Adrenal gland (tissue), 12 donors: ENCODE measurements around the gene CPNE4. TPM values are rescaled to one million over a fixed set of nuclear protein-coding genes. Genes with fewer than 3 reads are reported as not detected.

Source experiments
- DNase-seq, 7 donors: peaks; one replicate each; pipeline ENCODE4 v3.0.0-alpha.2; 2019 to 2020
- H3K27ac ChIP-seq, 5 donors: fragments of 200-600 bp; sonication (generic) in 4 of 5; 1 replicate in 3 of 5; 2 replicates in 2 of 5; pipeline versions ENCODE4 v1.5.1 to v1.8.0; 2016 to 2020; ENCODE audit warnings: mild to moderate bottlenecking in 1 of 5
- H3K27me3 ChIP-seq: fragments of 200-600 bp; 2 replicates; pipeline ENCODE4 v1.8.0; 2021
- H3K36me3 ChIP-seq, 2 donors: fragments of 200-600 bp; replicated peaks in 1 of 2; 1 replicate in 1 of 2; 2 replicates in 1 of 2; pipeline versions ENCODE4 v1.5.1 to v1.8.0; 2018 to 2022
- H3K4me1 ChIP-seq, 2 donors: fragments of 200-600 bp; replicated peaks in 1 of 2; 1 replicate in 1 of 2; 2 replicates in 1 of 2; pipeline versions ENCODE4 v1.5.1 to v1.8.0; 2018 to 2021
- H3K4me3 ChIP-seq, 4 donors: fragments of 200-600 bp; sonication (generic) in 3 of 4; one replicate each; pipeline ENCODE4 v1.5.1; 2016 to 2018
- H3K9me3 ChIP-seq, 3 donors: fragments of 200-600 bp; sonication (generic) in 1 of 3; replicated peaks in 1 of 3; 1 replicate in 2 of 3; 2 replicates in 1 of 3; pipeline versions ENCODE4 v1.5.1 to v1.8.0; 2016 to 2021
- CTCF ChIP-seq, 6 experiments: fragments of 450-650 bp in 4 of 6; fragments of 200-600 bp in 2 of 6; sonication (generic) in 1 of 6; IDR thresholded peaks; 1 replicate in 5 of 6; 2 replicates in 1 of 6; pipeline versions ENCODE4 v1.5.1 to v1.8.0; 2016 to 2021; ENCODE audit warnings: antibody characterized with exemption in 6 of 6, mild to moderate bottlenecking in 2 of 6, moderate library complexity in 1 of 6
- POLR2A ChIP-seq, 2 donors: fragments of 450-650 bp; IDR thresholded peaks; one replicate each; pipeline ENCODE4 v1.6.1; 2017; ENCODE audit warnings: antibody characterized with exemption in 2 of 2, mild to moderate bottlenecking in 2 of 2, moderate library complexity in 1 of 2
- WGBS, 4 donors: extraction: QIAGEN DNeasy Blood & Tissue Kit in 2 of 4; methylation state at CpG; one replicate each; pipeline versions ENCODE4 v1.1.5 to v1.1.7; 2013 to 2017; 5-methylcytosine and 5-hydroxymethylcytosine counted together
- intact Hi-C, 2 donors: fragments of 100-400 bp; cut with DNase I; formaldehyde crosslinking; loops; one replicate each; pipeline versions ENCODE4 v1.14.1 to v1.15.0; 2022 to 2023
- polyA plus RNA-seq, 3 donors: library from polyadenylated mRNA; stranded (reverse); fragments of 200-250 nt in 2 of 3; fragments of 350-450 nt in 1 of 3; fragmentation: Illumina TruSeq in 1 of 3; extraction: RNeasy Lipid Tissue Mini Kit (QIAGEN cat#74804) in 1 of 3; gene quantifications; one replicate each; pipeline ENCODE4 v1.2.3, GENCODE V29; 2013 to 2014
- total RNA-seq, 9 donors: library from RNA; depleted of rRNA in 4 of 9; stranded (reverse); fragments of >200 nt in 4 of 9; fragments of 120-200 nt in 1 of 9; fragmentation: NEBNext Ultra II Directional in 1 of 9; extraction: Animal tissue kit (Norgen Biotek cat#: 25700) in 1 of 9; gene quantifications; one replicate each; pipeline versions ENCODE4 v1.1.0 to v1.2.4, GENCODE V29; 2013 to 2023
- donor health status: healthy with polysubstance abuse.
- donor health status: Bipolar disorder and iron deficiency.
- donor health status: DM: yes; HTN: yes; CAD: no.
- donor health status: DM: no; HTN: no; CAD: no.
- donor health status: DM: no; HTN: no; CAD: no.
- donor health status: DM: yes; HTN: yes; CAD: no.

Gene CPNE4
- total and polyA plus RNA-seq, 12 donors, result 0.11 to 7.5 (median 0.59) TPM

GRCh38 chr3:131612745-131613144 is 422.1 kb downstream of the CPNE4 start:
- H3K27ac ChIP-seq, result no peak overlapping the region
- H3K4me1 ChIP-seq, result no peaks in the 10 kb centered on the region
- no peak for DNase-seq
- WGBS, 4 donors, result 62 to 90% (median 84%) methylated on average over 1 of the region's 1 CpG
- TF ChIP-seq CTCF (IDR thresholded peaks at IDR 0.05), result no peak
- TF ChIP-seq POLR2A (IDR thresholded peaks at IDR 0.05), result no peak
- intact Hi-C loops, result no loop called here
- no peaks in the 10 kb centered on the region for H3K9me3 ChIP-seq
- no peak overlapping the region for H3K4me3 ChIP-seq
- no peaks in the 10 kb centered on the region for H3K27me3 ChIP-seq
- no peaks in the 10 kb centered on the region for H3K36me3 ChIP-seq

GRCh38 chr3:131610174-131610573 is 424.6 kb downstream of the CPNE4 start:
- TF ChIP-seq CTCF (IDR thresholded peaks at IDR 0.05) (no peak), POLR2A (IDR thresholded peaks at IDR 0.05) (no peak)
- Histone ChIP-seq H3K4me3 (no peak overlapping the region), H3K36me3 (no peaks in the 10 kb centered on the region), H3K9me3 (no peaks in the 10 kb centered on the region), H3K27ac (no peak overlapping the region), H3K4me1 (no peaks in the 10 kb centered on the region), H3K27me3 (no peaks in the 10 kb centered on the region)
- intact Hi-C loops, result no loop called here
- DNase-seq, result no peak

GRCh38 chr3:131608741-131609140 is 426.1 kb downstream of the CPNE4 start:
- DNase-seq, result no peak
- Histone ChIP-seq H3K9me3 (no peaks in the 10 kb centered on the region), H3K36me3 (no peaks in the 10 kb centered on the region), H3K4me3 (no peak overlapping the region), H3K27ac (no peak overlapping the region), H3K4me1 (no peaks in the 10 kb centered on the region), H3K27me3 (no peaks in the 10 kb centered on the region)
- intact Hi-C loops, result no loop called here
- TF ChIP-seq POLR2A (IDR thresholded peaks at IDR 0.05) (no peak), CTCF (IDR thresholded peaks at IDR 0.05) (no peak)

DNA sequence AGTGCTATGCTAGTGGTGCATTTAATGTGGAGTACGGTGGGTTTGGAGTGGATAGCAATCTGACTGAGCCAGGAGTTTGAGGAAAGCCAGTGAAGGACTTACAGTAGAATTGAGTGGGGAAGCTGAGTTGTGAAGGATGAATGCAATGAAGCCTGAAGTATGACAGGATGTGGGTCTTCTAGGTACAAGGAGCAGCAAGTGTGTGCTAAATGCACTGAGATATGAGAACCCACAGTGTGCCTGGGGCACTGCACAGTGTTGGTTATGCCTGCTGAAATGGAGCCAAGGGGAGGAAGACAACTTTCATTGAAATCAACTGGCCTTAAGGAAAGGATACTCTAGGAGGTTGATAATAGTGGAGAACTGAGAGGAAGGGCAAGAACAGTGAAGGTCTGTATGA is 426.5 kb downstream of the CPNE4 start:
- WGBS, 4 donors, result 81 to 96% (median 91%) methylated on average over 1 of the region's 1 CpG
- Histone ChIP-seq H3K27ac (no peak overlapping the region), H3K27me3 (no peaks in the 10 kb centered on the region), H3K36me3 (no peaks in the 10 kb centered on the region), H3K4me3 (no peak overlapping the region), H3K9me3 (no peaks in the 10 kb centered on the region), H3K4me1 (no peaks in the 10 kb centered on the region)
- TF ChIP-seq POLR2A (IDR thresholded peaks at IDR 0.05) (no peak), CTCF (IDR thresholded peaks at IDR 0.05) (no peak)
- no peak for DNase-seq
- intact Hi-C loops, result no loop called here
